GM23338 (cell line): ENCODE data around the gene RPL21. TPM values are rescaled to one million over a fixed set of nuclear protein-coding genes. Genes with fewer than 3 reads are reported as not detected.
A peak's percentile ranks its signal among the peaks of the same experiment; 100 is the strongest.

Source experiments
- ATAC-seq: fragments of 200-7000 bp; cut with Tn5 transposase; 3 replicates; pipeline ENCODE4 v1.9.1; 2020
- DNase-seq: peaks from one replicate; pipeline ENCODE4 v3.0.0-alpha.2; 2015; ENCODE audit warnings: low spot score
- H2AFZ ChIP-seq: fragments of 200-600 bp; sonication (generic); 2 replicates; pipeline ENCODE4 v1.8.0; 2016; ENCODE audit warnings: antibody characterized with exemption, mild to moderate bottlenecking, moderate library complexity
- H3F3A ChIP-seq: fragments of 200-600 bp; sonication (generic); replicated peaks from 2 replicates; pipeline ENCODE4 v1.8.0; 2017; ENCODE audit warnings: antibody characterized with exemption, mixed run types, low read depth
- H3K27ac ChIP-seq: fragments of 200-600 bp; sonication (generic); 2 replicates; pipeline ENCODE4 v1.6.1; 2016; ENCODE audit warnings: low read depth
- H3K27me3 ChIP-seq: fragments of 200-600 bp; sonication (generic); 2 replicates; pipeline ENCODE4 v1.8.0; 2016; ENCODE audit warnings: mild to moderate bottlenecking, mixed run types, moderate library complexity; ENCODE audit not compliant: insufficient read depth
- H3K36me3 ChIP-seq: fragments of 200-600 bp; sonication (generic); 2 replicates; pipeline ENCODE4 v1.8.0; 2016; ENCODE audit warnings: mild to moderate bottlenecking; ENCODE audit not compliant: insufficient read depth
- H3K4me1 ChIP-seq: fragments of 200-600 bp; sonication (generic); 2 replicates; pipeline ENCODE4 v1.8.0; 2016; ENCODE audit warnings: mild to moderate bottlenecking, moderate library complexity; ENCODE audit not compliant: insufficient read depth
- H3K4me2 ChIP-seq: fragments of 200-600 bp; sonication (generic); 2 replicates; pipeline ENCODE4 v1.7.1; 2017; ENCODE audit warnings: mixed run types
- H3K4me3 ChIP-seq: fragments of 200-600 bp; sonication (generic); 2 replicates; pipeline ENCODE4 v1.6.1; 2016; ENCODE audit warnings: mixed run types
- H3K79me2 ChIP-seq: fragments of 200-600 bp; sonication (generic); replicated peaks from 2 replicates; pipeline ENCODE4 v1.8.0; 2017; ENCODE audit warnings: mild to moderate bottlenecking; ENCODE audit not compliant: insufficient read depth
- H3K9me2 ChIP-seq: fragments of 200-600 bp; sonication (generic); 2 replicates; pipeline ENCODE4 v1.8.0; 2017; ENCODE audit not compliant: insufficient read depth
- H4K20me1 ChIP-seq: fragments of 200-600 bp; sonication (generic); replicated peaks from 2 replicates; pipeline ENCODE4 v1.8.0; 2017; ENCODE audit warnings: mild to moderate bottlenecking; ENCODE audit not compliant: insufficient read depth
- H3K27ac Mint-ChIP-seq: 2 replicates; pipeline ENCODE4 v1.8.0; 2020; ENCODE audit warnings: inconsistent platforms, mild to moderate bottlenecking, moderate library complexity, mixed read lengths
- H3K27me3 Mint-ChIP-seq: 3 replicates; pipeline ENCODE4 v1.8.0; 2022; ENCODE audit warnings: low read depth, mild to moderate bottlenecking, moderate library complexity, mixed read lengths, inconsistent platforms; ENCODE audit not compliant: insufficient read depth, poor library complexity
- H3K36me3 Mint-ChIP-seq: 3 replicates; pipeline ENCODE4 v1.8.0; 2021; ENCODE audit warnings: low read depth, mild to moderate bottlenecking, inconsistent platforms, moderate library complexity, mixed read lengths
- H3K4me1 Mint-ChIP-seq: 3 replicates; pipeline ENCODE4 v1.8.0; 2020; ENCODE audit warnings: mild to moderate bottlenecking, inconsistent platforms, mixed read lengths
- H3K4me3 Mint-ChIP-seq: 3 replicates; pipeline ENCODE4 v1.8.0; 2021; ENCODE audit warnings: moderate library complexity, mild to moderate bottlenecking, inconsistent platforms, mixed read lengths
- H3K9me3 Mint-ChIP-seq: 3 replicates; pipeline ENCODE4 v1.8.0; 2020; ENCODE audit warnings: moderate library complexity, mild to moderate bottlenecking, inconsistent platforms, mixed read lengths
- CREB1 ChIP-seq: fragments of 250-450 bp; sonication (Bioruptor Pico); IDR thresholded peaks from 2 replicates; pipeline ENCODE4 v1.5.0; 2020; ENCODE audit warnings: low read depth, mild to moderate bottlenecking, moderate library complexity
- EZH2 ChIP-seq: fragments of 200-600 bp; sonication (generic); IDR thresholded peaks from one replicate; pipeline ENCODE4 v1.8.0; 2017; ENCODE audit warnings: antibody characterized with exemption, mild to moderate bottlenecking, low read depth; ENCODE audit not compliant: unreplicated experiment
- EZH2phosphoT487 ChIP-seq: fragments of 200-600 bp; sonication (generic); IDR thresholded peaks from one replicate; pipeline ENCODE4 v1.8.1; 2018; ENCODE audit warnings: antibody characterized with exemption; ENCODE audit not compliant: unreplicated experiment
- JUNB ChIP-seq: IDR thresholded peaks from one replicate; pipeline ENCODE4 v1.6.1; 2016; ENCODE audit warnings: antibody characterized with exemption; ENCODE audit not compliant: unreplicated experiment
- NANOG ChIP-seq: IDR thresholded peaks from 2 replicates; pipeline ENCODE4 v1.6.1; 2016; ENCODE audit warnings: antibody characterized with exemption, borderline replicate concordance
- POLR2AphosphoS5 ChIP-seq: IDR thresholded peaks from 2 replicates; pipeline ENCODE4 v1.6.1; 2016; ENCODE audit warnings: antibody characterized with exemption, low read depth
- STAT1 ChIP-seq: IDR thresholded peaks from one replicate; pipeline ENCODE4 v1.6.1; 2016; ENCODE audit warnings: antibody characterized with exemption; ENCODE audit not compliant: unreplicated experiment
- ZNF114 ChIP-seq: fragments of 250-450 bp; sonication (Bioruptor Pico); IDR thresholded peaks from 2 replicates; pipeline ENCODE4 v1.5.0; 2020; ENCODE audit warnings: mild to moderate bottlenecking, moderate library complexity
- ZNF331 ChIP-seq: fragments of 250-450 bp; sonication (Bioruptor Pico); IDR thresholded peaks from 2 replicates; pipeline ENCODE4 v1.5.0; 2020; ENCODE audit warnings: low read depth, mild to moderate bottlenecking, moderate library complexity
- polyA plus RNA-seq: library from polyadenylated mRNA; unstranded; fragments of >200 nt; fragmentation: Nextera tagmentation; extraction: Ambion mirVana; gene quantifications from 2 replicates; pipeline ENCODE4 v1.2.1, GENCODE V29; 2016
- total RNA-seq: library from RNA; depleted of rRNA; stranded (reverse); fragments of >200 nt; shearing (Covaris generic); gene quantifications from 2 replicates; pipeline ENCODE4 v1.2.3, GENCODE V29; 2014
- TF ChIP-seq, protein P1 (sequence below), 2 experiments: fragments of 200-600 bp in 1 of 2; sonication (generic) in 1 of 2; conservative IDR thresholded peaks; 2 replicates each; pipeline versions ENCODE4 v1.5.1 to v1.6.1; 2016 to 2017; ENCODE audit warnings: antibody characterized with exemption in 2 of 2, low read depth in 2 of 2, mild to moderate bottlenecking in 2 of 2, moderate library complexity in 1 of 2
- TF ChIP-seq, protein P2 (sequence below): IDR thresholded peaks from 2 replicates; pipeline ENCODE4 v1.6.1; 2016; ENCODE audit warnings: antibody characterized with exemption
- TF ChIP-seq, protein P3 (sequence below): IDR thresholded peaks from one replicate; pipeline ENCODE4 v1.6.1; 2018; ENCODE audit warnings: antibody characterized with exemption; ENCODE audit not compliant: unreplicated experiment
- TF ChIP-seq, protein P4 (sequence below): fragments of 250-450 bp; sonication (Bioruptor Pico); IDR thresholded peaks from 2 replicates; pipeline ENCODE4 v1.5.0; 2020; ENCODE audit warnings: mild to moderate bottlenecking, moderate library complexity

RPL21 gene
- total and polyA plus RNA-seq, 2 experiments from 2014 or later = 1,037 to 1,343 TPM

GRCh38 chr13:27245610-27246009, 5.7 kb upstream of the RPL21 start:
- Histone ChIP-seq H3K36me3 (no peaks in the 10 kb centered on the region), H3K4me1 (peaks cover 19% of the 10 kb centered on the region; the same call in 1 of the 2 replicates), H3K27me3 (no peaks in the 10 kb centered on the region), H3K4me3 (no peak overlapping the region), H3K4me2 (no peak overlapping the region), H3F3A (no peaks in the 10 kb centered on the region), H3K27ac (peak overlapping the region; percentile 69), H3K79me2 (peaks cover 11% of the 10 kb centered on the region), H3K9me2 (no peaks in the 10 kb centered on the region), H4K20me1 (no peaks in the 10 kb centered on the region), H2AFZ (no peak overlapping the region)
- H3K27me3 Mint-ChIP-seq = peaks cover 5% of the 10 kb centered on the region
- TF ChIP-seq POLR2AphosphoS5 = no peak
- no peak for TF ChIP-seq NANOG
- TF ChIP-seq, protein P1, sequence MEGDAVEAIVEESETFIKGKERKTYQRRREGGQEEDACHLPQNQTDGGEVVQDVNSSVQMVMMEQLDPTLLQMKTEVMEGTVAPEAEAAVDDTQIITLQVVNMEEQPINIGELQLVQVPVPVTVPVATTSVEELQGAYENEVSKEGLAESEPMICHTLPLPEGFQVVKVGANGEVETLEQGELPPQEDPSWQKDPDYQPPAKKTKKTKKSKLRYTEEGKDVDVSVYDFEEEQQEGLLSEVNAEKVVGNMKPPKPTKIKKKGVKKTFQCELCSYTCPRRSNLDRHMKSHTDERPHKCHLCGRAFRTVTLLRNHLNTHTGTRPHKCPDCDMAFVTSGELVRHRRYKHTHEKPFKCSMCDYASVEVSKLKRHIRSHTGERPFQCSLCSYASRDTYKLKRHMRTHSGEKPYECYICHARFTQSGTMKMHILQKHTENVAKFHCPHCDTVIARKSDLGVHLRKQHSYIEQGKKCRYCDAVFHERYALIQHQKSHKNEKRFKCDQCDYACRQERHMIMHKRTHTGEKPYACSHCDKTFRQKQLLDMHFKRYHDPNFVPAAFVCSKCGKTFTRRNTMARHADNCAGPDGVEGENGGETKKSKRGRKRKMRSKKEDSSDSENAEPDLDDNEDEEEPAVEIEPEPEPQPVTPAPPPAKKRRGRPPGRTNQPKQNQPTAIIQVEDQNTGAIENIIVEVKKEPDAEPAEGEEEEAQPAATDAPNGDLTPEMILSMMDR (conservative IDR thresholded peaks at IDR 0.05; ENCODE audit: low read depth in 2 of 2) = no peak
- TF ChIP-seq, protein P2, sequence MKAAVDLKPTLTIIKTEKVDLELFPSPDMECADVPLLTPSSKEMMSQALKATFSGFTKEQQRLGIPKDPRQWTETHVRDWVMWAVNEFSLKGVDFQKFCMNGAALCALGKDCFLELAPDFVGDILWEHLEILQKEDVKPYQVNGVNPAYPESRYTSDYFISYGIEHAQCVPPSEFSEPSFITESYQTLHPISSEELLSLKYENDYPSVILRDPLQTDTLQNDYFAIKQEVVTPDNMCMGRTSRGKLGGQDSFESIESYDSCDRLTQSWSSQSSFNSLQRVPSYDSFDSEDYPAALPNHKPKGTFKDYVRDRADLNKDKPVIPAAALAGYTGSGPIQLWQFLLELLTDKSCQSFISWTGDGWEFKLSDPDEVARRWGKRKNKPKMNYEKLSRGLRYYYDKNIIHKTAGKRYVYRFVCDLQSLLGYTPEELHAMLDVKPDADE = no peak
- no peak for TF ChIP-seq EZH2phosphoT487
- no peak for TF ChIP-seq ZNF114 (CRISPR knock-in tag)
- peak; percentile 42; the same call in 1 of the 2 replicates for TF ChIP-seq CREB1
- no peak for TF ChIP-seq ZNF331 (CRISPR knock-in tag)
- no peak for TF ChIP-seq STAT1
- TF ChIP-seq EZH2 = no peak
- TF ChIP-seq, protein P3, sequence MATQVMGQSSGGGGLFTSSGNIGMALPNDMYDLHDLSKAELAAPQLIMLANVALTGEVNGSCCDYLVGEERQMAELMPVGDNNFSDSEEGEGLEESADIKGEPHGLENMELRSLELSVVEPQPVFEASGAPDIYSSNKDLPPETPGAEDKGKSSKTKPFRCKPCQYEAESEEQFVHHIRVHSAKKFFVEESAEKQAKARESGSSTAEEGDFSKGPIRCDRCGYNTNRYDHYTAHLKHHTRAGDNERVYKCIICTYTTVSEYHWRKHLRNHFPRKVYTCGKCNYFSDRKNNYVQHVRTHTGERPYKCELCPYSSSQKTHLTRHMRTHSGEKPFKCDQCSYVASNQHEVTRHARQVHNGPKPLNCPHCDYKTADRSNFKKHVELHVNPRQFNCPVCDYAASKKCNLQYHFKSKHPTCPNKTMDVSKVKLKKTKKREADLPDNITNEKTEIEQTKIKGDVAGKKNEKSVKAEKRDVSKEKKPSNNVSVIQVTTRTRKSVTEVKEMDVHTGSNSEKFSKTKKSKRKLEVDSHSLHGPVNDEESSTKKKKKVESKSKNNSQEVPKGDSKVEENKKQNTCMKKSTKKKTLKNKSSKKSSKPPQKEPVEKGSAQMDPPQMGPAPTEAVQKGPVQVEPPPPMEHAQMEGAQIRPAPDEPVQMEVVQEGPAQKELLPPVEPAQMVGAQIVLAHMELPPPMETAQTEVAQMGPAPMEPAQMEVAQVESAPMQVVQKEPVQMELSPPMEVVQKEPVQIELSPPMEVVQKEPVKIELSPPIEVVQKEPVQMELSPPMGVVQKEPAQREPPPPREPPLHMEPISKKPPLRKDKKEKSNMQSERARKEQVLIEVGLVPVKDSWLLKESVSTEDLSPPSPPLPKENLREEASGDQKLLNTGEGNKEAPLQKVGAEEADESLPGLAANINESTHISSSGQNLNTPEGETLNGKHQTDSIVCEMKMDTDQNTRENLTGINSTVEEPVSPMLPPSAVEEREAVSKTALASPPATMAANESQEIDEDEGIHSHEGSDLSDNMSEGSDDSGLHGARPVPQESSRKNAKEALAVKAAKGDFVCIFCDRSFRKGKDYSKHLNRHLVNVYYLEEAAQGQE = no peak
- TF ChIP-seq, protein P4, sequence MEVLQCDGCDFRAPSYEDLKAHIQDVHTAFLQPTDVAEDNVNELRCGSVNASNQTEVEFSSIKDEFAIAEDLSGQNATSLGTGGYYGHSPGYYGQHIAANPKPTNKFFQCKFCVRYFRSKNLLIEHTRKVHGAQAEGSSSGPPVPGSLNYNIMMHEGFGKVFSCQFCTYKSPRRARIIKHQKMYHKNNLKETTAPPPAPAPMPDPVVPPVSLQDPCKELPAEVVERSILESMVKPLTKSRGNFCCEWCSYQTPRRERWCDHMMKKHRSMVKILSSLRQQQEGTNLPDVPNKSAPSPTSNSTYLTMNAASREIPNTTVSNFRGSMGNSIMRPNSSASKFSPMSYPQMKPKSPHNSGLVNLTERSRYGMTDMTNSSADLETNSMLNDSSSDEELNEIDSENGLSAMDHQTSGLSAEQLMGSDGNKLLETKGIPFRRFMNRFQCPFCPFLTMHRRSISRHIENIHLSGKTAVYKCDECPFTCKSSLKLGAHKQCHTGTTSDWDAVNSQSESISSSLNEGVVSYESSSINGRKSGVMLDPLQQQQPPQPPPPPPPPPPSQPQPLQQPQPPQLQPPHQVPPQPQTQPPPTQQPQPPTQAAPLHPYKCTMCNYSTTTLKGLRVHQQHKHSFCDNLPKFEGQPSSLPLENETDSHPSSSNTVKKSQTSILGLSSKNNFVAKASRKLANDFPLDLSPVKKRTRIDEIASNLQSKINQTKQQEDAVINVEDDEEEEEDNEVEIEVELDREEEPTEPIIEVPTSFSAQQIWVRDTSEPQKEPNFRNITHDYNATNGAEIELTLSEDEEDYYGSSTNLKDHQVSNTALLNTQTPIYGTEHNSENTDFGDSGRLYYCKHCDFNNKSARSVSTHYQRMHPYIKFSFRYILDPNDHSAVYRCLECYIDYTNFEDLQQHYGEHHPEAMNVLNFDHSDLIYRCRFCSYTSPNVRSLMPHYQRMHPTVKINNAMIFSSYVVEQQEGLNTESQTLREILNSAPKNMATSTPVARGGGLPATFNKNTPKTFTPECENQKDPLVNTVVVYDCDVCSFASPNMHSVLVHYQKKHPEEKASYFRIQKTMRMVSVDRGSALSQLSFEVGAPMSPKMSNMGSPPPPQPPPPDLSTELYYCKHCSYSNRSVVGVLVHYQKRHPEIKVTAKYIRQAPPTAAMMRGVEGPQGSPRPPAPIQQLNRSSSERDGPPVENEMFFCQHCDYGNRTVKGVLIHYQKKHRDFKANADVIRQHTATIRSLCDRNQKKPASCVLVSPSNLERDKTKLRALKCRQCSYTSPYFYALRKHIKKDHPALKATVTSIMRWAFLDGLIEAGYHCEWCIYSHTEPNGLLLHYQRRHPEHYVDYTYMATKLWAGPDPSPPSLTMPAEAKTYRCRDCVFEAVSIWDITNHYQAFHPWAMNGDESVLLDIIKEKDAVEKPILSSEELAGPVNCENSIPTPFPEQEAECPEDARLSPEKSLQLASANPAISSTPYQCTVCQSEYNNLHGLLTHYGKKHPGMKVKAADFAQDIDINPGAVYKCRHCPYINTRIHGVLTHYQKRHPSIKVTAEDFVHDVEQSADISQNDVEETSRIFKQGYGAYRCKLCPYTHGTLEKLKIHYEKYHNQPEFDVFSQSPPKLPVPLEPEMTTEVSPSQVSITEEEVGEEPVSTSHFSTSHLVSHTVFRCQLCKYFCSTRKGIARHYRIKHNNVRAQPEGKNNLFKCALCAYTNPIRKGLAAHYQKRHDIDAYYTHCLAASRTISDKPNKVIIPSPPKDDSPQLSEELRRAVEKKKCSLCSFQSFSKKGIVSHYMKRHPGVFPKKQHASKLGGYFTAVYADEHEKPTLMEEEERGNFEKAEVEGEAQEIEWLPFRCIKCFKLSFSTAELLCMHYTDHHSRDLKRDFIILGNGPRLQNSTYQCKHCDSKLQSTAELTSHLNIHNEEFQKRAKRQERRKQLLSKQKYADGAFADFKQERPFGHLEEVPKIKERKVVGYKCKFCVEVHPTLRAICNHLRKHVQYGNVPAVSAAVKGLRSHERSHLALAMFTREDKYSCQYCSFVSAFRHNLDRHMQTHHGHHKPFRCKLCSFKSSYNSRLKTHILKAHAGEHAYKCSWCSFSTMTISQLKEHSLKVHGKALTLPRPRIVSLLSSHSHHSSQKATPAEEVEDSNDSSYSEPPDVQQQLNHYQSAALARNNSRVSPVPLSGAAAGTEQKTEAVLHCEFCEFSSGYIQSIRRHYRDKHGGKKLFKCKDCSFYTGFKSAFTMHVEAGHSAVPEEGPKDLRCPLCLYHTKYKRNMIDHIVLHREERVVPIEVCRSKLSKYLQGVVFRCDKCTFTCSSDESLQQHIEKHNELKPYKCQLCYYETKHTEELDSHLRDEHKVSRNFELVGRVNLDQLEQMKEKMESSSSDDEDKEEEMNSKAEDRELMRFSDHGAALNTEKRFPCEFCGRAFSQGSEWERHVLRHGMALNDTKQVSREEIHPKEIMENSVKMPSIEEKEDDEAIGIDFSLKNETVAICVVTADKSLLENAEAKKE (CRISPR knock-in tag) = peak; percentile 17
- no peak for TF ChIP-seq JUNB
- no peaks in the 10 kb centered on the region for H3K9me3 Mint-ChIP-seq
- DNase-seq (peak; percentile 80), ATAC-seq (peak; percentile 80)
- peaks cover 13% of the 10 kb centered on the region; the same call in 1 of the 3 replicates for H3K36me3 Mint-ChIP-seq
- peak overlapping the region; percentile 11 for H3K27ac Mint-ChIP-seq
- H3K4me1 Mint-ChIP-seq = peaks cover 30% of the 10 kb centered on the region
- H3K4me3 Mint-ChIP-seq = 0 out of 3 replicates have a peak overlapping the region, but pooled peaks have one; percentile 2
